ENCODE measurements around the gene THY1. TPM values are rescaled to one million over a fixed set of nuclear protein-coding genes. Genes with fewer than 3 reads are reported as not detected.
"Not testable (repeated sequence)": the region's sequence is repeated elsewhere in the genome, so short reads cannot be mapped to it uniquely, and the experiment has no call there.

The THY1 gene
- total RNA-seq, result 100 to 1,000 TPM in 1 of 2 donors, 10 to 100 TPM in 1; 35.0 to 151 TPM
- long read RNA-seq, donor 1, transcript THY1-201 (4 exons, 3,556 nt), result major isoform, 101 of 114 reads
- long read RNA-seq, donor 1, partial matches to known transcripts, result 8 of 114 reads
- long read RNA-seq, donor 1, other reads (novel, unspliced or antisense), result 0 of 114 reads
- long read RNA-seq, donor 2, transcript THY1-210 (1 exons, 2,427 nt), result minor isoform, 7 of 215 reads
- long read RNA-seq, donor 2, transcript THY1-201 (4 exons, 3,556 nt), result major isoform, 195 of 215 reads
- long read RNA-seq, donor 2, partial matches to known transcripts, result 10 of 215 reads
- long read RNA-seq, donor 2, other reads (novel, unspliced or antisense), result 3 of 215 reads

DNA sequence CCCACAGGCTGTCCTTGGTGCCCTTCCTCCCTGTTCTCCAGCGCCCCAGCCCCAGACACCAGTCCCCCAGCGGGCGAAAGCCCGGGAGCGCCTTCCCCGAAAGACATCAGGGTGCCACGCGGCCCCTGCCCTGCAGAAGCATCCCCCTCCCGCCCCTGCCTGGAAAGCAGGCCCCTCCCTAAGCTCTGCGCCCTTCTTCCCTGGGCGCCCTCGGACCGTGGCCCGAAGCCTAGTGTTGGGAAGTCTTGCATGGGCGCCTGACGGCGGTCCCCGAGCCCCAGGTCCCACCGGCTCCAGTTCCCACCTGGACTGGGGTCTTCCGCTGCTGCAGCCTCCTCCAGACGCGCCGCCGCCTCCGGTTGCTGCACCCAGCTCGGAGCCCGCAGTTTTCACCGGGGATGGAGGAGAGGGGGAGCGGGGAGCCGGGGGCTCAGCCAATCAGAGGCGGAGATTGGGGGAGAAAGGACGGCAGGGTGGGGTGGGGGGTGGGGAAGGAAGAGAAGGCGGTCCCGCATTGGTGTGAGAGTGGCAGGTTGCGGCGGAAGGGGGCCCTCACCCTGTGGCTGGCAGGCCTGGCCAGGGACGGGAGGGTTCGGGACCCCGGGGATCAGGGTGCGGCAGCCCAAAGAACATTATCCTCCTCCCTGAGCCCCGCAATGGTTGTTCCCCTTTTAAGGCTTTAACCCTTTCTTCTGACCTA is at the start of gene THY1:
THY1 (minus strand) TSS at position 364 of the 700 bp plus-strand sequence. CDS start 2,267 bp downstream, outside the sequence.
- intact Hi-C loops (cut with DNase I), result no loop called here
- no peak for DNase-seq (ENCODE audit: low spot score)

DNA sequence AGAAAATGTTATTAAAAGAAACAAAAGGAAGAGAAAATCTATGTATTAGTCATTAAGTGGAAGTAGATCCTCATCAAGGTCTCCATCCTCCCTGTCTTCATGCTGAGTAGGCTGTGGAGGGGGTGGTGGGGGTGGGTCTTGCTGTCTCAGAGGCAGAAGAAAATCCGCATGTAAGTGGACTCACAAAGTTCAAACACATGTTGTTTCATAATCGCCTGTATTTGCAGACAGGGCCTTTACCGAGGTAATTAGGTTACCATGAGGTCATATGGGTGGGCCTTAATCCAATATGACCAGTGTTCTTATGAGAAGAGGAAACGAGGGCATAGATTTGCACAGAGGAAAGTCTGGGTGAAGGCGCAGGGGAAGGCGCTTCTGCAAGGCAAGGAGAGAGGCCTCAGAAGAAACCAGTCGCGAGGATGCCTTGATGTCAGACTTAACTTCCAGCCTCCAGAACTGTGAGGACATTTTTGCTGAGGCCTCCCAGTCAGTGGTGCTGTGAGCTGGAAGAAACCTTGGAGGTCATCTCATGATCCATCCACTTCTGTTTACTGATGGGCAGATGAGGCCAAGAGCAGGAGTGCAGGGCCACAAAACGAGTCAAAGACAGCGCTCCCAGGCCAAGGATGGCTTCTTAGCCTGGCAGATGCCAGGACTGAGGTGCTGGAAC is 49.3 kb upstream of the THY1 start:
- intact Hi-C loops (cut with DNase I), result loop anchor here (5.0 to 10.0 kb wide), 3 partner anchors 98 to 128 kb away; partner anchors contain the start of genes C1QTNF5 (in 1 of the 2) and MFRP (in 1 of the 2)
- DNase-seq (ENCODE audit: low spot score), result no peak

DNA sequence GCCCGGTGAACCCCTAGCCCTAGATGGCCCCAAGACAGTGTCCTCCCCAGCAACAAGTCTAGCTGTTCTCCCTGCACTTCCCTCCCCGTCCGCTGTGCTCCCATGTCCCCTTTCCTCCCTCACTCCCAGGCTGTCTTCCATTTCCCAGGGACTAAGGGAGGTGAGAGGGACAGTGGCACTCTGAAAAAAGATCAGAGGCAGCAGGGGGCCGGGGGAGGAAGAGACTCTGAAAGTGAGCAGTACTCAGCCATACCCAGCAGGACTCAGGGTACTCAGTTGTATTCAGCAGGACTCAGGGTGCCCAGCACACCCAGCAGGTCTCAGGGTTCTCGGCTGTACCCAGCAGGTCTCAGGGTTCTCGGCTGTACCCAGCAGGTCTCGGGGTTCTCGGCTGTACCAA is 48.4 kb upstream of the THY1 start:
- intact Hi-C loops (cut with DNase I), result loop anchor here (5.0 to 10.0 kb wide), 3 partner anchors 97 to 127 kb away; partner anchors contain the start of genes C1QTNF5 (in 1 of the 2) and MFRP (in 1 of the 2)
- DNase-seq (ENCODE audit: low spot score), result no peak

DNA sequence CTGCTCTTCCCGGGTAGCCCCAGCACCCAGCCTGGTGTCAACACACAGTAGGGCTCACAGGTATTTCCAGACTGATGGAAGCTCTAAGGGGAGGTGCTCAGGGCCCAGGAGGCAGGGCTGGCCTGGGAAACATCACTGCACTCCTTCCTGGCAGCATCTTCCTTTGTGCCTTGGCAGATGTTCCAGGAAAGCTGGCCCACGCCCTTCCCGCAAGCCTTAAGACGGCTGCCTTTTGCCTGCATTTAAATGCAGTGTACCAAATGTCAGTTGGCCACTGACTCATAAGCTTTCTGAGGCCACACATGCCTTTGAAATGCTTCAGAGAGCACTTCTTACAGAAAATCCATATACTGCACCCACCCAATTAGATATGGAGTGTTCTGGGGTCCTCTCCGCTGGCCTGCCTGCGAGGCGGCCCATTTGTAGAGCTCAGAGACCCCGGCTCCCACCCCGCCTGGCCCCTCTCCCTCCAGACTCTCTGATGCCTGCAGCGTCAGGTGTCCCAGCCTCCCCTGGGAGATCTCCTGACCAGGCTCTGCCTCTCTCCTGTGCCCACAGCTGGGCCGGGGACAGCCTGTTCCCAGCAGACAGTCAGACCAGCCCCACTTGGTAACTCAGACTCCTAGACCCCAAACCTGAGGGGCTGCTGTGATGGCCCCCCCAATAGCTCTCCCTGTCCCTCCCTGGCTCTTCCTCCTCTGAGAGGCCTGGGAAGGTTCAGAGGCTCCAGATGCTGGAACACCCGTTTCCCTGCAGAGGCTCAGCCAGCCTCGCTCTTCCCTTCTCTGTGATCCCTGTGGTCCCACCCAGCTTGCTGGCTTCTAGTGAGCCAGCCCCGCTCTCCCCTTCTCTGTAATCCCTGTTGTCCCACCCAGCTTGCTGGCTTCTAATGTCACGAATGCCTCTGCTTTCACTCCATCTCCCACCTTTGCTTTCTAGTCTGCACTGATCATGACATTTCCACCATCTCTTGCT is 47.6 kb upstream of the THY1 start:
- intact Hi-C loops (cut with DNase I), result loop anchor here (5.0 to 10.0 kb wide), 3 partner anchors 96 to 126 kb away; partner anchors contain the start of genes C1QTNF5 (in 1 of the 2) and MFRP (in 1 of the 2)
- DNase-seq (ENCODE audit: low spot score), result no peak

DNA sequence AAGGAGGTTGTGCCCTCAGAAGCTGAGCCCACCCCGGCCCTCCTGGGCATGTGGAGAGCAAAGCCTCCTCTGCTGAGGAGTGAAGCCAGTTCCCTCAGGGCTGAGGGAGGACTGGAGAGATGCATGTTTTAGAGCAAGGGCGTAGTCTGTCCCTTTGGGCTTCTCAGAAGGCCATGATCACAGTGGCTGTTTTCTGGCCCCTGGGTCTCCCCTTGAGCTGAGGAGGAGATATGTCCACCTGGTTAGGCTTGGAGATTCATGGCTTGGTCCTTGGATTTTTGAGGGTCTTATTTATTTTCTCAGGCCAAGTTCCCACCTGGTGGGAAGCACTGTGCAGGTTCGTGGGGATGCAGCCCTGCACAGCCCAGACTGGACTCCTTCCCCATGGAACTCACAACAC is 46.5 kb upstream of the THY1 start:
- no peak for DNase-seq (ENCODE audit: low spot score)
- intact Hi-C loops (cut with DNase I), result no loop called here

DNA sequence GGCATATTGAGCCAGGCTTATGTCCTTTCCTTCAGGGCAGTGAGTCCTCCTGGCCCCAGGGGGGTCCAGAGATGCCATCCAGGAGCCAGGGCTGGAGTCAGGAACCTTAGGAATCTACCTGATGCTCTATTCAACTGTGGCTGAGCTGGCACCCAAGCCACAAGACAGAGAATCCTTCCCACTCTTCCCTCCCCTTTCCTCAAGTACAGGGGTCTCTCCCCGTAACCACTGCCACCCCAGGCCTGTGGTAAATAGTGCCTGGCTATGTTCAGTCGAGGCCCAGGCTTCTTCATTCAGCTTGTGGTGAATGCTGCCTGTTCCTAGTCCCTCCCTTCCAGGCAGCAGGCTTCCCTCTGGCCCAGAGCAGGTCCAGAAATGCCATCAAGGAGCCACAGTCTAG is 45.5 kb upstream of the THY1 start:
- DNase-seq (ENCODE audit: low spot score), result no peak

DNA sequence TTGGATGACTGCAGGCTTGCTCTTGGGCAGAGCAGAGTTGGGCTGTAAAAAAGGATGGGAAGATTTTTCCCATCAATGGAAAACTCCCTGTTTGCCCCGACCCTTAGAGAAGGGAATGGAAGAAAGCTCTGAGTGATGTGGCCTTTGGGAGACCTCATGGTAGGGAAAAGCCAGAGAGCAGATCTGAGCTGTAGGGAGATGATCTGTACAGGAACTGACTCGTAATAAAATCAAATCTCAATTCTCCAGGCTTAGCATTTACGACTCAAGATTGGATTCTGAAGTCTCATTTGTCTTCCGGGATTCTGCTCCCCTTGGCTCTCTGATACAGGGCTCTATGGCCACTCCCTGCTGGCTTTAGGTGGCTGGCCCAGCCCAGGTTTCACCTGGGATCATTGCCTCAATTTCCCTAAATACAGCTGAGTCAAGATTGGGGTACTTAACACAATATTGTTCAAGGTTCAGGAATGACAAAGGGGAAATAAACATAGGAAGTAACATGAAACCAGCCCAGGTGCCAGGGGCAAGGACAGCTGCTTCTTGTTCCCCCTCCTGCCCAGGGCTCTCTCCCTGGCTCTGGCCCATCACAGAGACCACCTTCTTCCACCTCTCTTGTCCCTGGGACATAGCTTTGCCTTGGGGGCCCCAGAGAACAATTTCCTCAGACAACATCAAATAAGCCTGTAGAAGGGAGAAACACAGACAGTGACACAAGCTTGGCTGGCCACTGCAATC is 38.4 kb upstream of the THY1 start:
- intact Hi-C loops (cut with DNase I), result no loop called here
- no peak for DNase-seq (ENCODE audit: low spot score)

More for the DNA sequence above, 45.5 kb upstream of the THY1 start:
- intact Hi-C loops (cut with DNase I), result no loop called here

DNA sequence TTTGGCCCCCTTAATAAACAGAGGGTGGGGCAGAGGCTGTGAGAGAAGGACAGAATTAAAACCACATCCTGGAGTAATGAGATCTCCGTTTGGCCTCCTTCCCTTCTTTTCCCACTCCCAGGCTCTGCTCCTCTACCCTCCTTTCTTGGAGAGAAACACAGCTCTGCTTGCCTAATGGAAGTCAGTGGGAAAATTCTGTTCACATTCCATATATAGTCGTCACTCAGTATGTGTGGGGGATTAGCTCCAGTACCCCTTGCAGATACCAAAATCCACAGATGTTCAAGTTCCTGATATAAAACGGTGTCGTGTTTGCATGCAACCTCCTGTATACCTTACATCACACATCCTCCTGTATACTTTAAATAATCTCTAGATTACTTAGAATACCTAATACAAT is 37.6 kb upstream of the THY1 start:
- DNase-seq (ENCODE audit: low spot score), result no peak
- intact Hi-C loops (cut with DNase I), result no loop called here

DNA sequence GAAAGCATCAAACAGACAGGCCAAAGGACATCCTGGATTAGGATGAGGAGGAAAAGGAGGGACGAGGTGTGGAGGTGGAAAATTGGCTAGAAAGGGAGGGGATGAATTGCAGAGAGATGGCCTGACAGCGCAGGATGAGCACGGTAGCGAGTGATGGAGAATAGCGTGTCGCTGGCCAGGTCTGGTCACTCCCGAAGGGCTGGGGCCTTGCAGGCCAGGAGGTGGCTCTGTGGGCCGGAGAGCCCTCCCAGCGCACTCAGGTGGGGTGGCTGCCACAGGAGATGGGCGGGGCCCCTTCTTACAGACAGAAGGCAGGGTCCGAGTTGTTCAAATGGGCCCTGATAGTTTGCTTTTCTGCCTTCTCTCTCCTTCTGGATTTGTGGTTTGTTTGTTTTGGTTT is 37.1 kb upstream of the THY1 start:
- intact Hi-C loops (cut with DNase I), result no loop called here
- DNase-seq (ENCODE audit: low spot score), result no peak

DNA sequence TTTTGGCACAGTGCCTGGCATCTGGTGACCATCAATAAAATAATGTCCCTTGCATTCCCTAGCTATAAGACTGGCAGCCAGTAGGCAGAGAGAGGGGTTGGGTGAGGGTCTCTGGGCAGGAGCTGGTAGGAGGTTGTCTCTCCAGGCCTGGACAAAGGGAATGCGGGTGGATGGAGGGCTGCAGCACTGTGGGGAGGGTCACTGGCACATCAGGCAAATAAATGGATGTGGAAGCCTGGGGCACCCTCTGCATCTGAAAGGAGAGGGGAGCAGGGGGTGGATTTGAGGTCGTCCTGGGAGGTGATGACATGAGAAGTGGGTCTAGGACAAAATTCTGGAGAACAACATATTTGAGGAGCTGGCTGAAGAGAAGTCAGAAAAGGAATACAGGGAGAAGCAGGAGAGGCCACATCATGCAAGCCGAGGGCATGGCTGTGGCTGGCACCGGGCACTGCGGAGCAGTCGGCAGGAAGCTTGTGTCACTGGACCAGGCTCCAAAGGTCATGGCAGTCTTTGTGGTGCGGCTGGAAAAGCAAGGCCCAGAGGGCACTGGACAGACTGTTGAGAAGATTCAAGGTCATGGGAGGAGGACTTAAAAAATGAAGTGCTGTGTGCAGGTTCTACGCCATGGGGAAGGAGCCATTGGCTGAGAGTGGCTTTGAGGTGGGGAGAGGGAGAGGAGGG is 36.5 kb upstream of the THY1 start:
- no peak for DNase-seq (ENCODE audit: low spot score)

DNA sequence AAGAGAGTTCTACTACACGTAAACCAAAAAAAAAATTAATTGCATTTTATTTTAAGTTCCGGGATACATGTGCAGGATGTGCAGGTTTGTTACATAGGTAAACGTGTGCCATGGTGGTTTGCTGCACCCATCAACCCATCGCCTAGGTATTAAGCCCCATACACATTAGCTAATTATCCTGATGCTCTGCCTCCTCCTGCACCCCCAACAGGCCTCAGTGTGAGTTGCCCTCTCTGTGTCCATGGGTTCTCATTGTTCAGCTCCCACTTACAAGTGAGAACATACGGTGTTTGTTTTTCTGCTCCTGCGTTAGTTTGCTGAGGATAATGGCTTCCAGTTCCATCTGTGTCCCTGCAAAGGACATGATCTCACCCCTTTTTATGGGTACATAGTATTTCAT is 32.7 kb upstream of the THY1 start:
- DNase-seq (ENCODE audit: low spot score); intact Hi-C loops (cut with DNase I): not testable (repeated sequence)

More for the DNA sequence above, 36.5 kb upstream of the THY1 start:
- intact Hi-C loops (cut with DNase I), result no loop called here

DNA sequence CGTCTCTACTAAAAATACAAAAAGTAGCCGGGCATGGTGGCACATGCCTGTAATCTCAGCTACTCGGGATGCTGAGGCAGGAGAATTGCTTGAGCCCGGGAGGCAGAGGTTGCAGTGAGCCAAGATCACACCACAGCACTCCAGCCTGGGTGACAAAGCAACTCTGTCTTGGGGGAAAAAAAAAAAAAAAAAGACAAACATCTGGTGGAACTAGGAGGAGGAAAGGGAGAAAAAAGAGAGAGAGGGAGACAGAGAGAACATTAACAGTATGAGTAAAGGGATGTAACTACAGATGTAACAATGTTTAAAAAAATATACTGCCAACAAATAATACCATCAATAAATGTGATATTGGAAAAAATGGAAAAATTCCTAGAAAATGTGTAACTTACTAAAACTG is 32.3 kb upstream of the THY1 start:
- DNase-seq (ENCODE audit: low spot score); intact Hi-C loops (cut with DNase I): not testable (repeated sequence)

DNA sequence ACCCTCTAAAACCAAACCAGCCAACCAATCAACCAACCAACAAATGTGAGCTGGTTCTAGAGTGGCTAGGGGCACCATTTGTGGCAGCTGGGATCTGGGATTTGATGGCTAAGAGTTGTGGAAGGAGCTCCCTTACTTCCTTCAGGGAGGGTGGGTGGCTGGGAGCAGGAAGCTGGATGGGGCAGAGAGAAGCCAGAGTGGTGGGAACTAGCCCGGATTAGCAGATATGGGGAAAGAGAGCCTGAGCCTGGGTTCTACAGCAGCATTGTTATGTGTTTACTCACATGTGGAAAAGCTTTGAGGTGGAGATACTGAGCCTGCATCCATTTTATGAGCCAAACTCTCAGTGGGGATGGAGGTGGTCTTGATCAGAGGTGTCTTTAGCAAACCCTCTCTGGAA is 30.9 kb upstream of the THY1 start:
- intact Hi-C loops (cut with DNase I), result no loop called here
- DNase-seq (ENCODE audit: low spot score), result no peak

DNA sequence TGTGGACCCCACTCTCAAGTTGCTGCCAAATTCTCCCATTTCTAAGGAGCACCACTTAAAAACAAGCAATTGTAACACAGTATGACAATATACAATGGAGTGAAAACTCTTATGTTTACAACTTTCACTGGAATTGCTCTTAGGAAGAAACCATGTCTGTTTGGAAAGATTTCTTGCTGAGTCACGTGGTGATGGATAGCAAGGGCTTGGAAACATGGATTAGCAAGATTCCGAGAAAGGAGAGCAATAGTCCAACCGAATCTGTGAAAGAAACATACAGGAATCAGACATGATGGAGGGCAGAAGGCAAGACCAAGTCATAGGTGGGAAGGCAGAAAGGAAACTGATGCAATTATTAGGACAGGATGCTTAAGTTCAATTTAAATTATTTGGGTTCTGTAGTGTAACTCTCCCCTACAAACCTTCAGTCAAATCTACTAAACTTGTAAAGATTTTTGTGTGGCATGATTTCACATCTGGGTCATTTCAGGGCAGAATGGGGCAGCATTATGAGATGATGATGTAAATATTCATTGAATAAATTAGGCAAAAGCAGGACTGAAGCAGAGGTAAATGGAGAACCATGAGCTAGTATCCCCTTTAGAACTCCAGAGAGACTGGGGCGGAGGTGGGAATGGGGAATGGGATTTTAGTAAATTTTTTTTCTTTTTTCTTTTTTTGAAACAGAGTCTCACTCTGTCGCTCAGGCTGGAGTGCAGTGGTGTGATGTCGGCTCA is 27.8 kb upstream of the THY1 start:
- DNase-seq (ENCODE audit: low spot score), result no peak
- intact Hi-C loops (cut with DNase I), result no loop called here

DNA sequence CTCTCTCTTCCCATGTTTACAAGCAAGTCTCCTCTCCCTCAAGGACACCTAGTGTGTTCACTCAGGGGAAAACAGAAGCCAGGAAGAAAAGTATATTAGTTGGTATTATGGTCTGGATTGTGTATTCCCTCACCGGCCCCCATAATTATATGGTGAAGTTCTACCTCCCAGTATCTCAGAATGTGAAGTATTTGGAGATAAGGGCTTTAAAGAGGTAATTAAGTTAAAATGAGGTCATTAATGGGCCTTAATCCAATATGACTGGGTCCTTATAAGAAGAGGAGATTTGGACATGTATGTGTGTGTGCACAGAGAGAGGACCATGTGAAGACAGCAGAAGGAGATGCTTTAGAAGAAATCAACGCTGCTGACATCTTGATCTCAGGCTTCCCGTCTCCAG is 26.5 kb upstream of the THY1 start:
- DNase-seq (ENCODE audit: low spot score), result no peak
- intact Hi-C loops (cut with DNase I), result loop anchor here in 1 of 2 donors (2.0 kb wide), 1 partner anchor 43 kb away; no protein-coding TSS in a partner anchor

DNA sequence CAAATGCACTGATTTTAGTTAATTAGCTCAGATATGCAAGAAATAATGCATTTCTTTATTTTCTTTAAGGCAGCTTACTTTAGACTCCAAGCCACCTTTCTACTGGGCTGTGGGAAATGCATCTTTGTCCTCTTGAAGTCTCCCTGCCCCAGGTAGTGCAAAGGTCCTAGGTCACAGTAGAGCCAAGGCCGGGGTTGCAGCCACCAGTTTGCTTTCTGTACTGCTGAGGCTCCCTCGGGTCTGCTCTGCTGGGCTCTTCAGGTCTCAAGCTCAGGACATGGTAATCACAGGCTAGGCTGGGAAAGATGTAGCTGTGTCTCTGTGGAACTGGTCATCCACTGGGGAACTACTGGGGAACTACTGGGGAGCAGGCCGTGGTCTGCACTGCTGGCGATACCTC is 25.4 kb upstream of the THY1 start:
- intact Hi-C loops (cut with DNase I), result loop anchor here in 1 of 2 donors (2.0 kb wide), 1 partner anchor 42 kb away; no protein-coding TSS in a partner anchor
- DNase-seq (ENCODE audit: low spot score), result no peak

All from posterior vena cava (tissue), 2 donors.